GM21576 (cell line): Measurements from ENCODE around the gene CBX4.
"Not testable (repeated sequence)": the region's sequence is repeated elsewhere in the genome, so short reads cannot be mapped to it uniquely, and the experiment has no call there.

Source experiments
- ATAC-seq: cut with Tn5 transposase; IDR thresholded peaks from one replicate; pipeline ENCODE4 v1.9.1; 2021; ENCODE audit warnings: mild to moderate bottlenecking, moderate library complexity; ENCODE audit not compliant: unreplicated experiment

Gene CBX4

GRCh38 chr17:79861413-79862216, 22.4 kb upstream of the CBX4 start:
- ATAC-seq = no peak

GRCh38 chr17:79859676-79860615, 20.7 kb upstream of the CBX4 start:
- no peak for ATAC-seq

GRCh38 chr17:79857095-79857494, 17.9 kb upstream of the CBX4 start:
- ATAC-seq = no peak

GRCh38 chr17:79855331-79856124, 16.3 kb upstream of the CBX4 start:
- ATAC-seq = no peak

- ATAC-seq = no peak
Observed at GRCh38 chr17:79854080-79855060, 15.1 kb upstream of the CBX4 start.

- ATAC-seq = not testable (repeated sequence)
Observed at GRCh38 chr17:79853168-79853567, 13.9 kb upstream of the CBX4 start.

GRCh38 chr17:79852748-79853147, 13.5 kb upstream of the CBX4 start:
- ATAC-seq = no peak

GRCh38 chr17:79851461-79851817, 12.2 kb upstream of the CBX4 start:
- ATAC-seq = no peak

GRCh38 chr17:79850571-79851460, 11.6 kb upstream of the CBX4 start:
- ATAC-seq = no peak

- no peak for ATAC-seq
Observed at GRCh38 chr17:79849953-79850352, 10.7 kb upstream of the CBX4 start.

GRCh38 chr17:79848370-79848766, 9.1 kb upstream of the CBX4 start:
- no peak for ATAC-seq

- ATAC-seq = no peak
Observed at GRCh38 chr17:79847698-79848369, 8.6 kb upstream of the CBX4 start.

- ATAC-seq = no peak
Observed at GRCh38 chr17:79845601-79845949, 6.3 kb upstream of the CBX4 start.

- ATAC-seq = no peak
Observed at GRCh38 chr17:79844869-79845600, 5.8 kb upstream of the CBX4 start.

GRCh38 chr17:79843816-79844800, 4.9 kb upstream of the CBX4 start:
- ATAC-seq = no peak

GRCh38 chr17:79843474-79843815, 4.2 kb upstream of the CBX4 start:
- ATAC-seq = no peak
